Gastroesophageal sphincter (tissue), 4 donors: ENCODE measurements around the gene C1QTNF12. TPM values are rescaled to one million over a fixed set of nuclear protein-coding genes. Genes with fewer than 3 reads are reported as not detected.
A peak's percentile ranks its signal among the peaks of the same experiment; 100 is the strongest.

ENCODE experiments used
- ATAC-seq: fragments of 150-250 bp; one replicate; pipeline ENCODE4 v1.9.1; 2016; ENCODE audit warnings: mild to moderate bottlenecking, moderate library complexity
- H3K27ac ChIP-seq, 4 donors: fragments of 200-600 bp; sonication (generic) in 3 of 4; 1 replicate in 3 of 4; 2 replicates in 1 of 4; pipeline ENCODE4 v1.5.1; 2016 to 2019
- H3K27me3 ChIP-seq: fragments of 200-600 bp; sonication (generic); one replicate; pipeline ENCODE4 v1.5.1; 2019
- H3K36me3 ChIP-seq, 2 donors: fragments of 200-600 bp; sonication (generic); one replicate each; pipeline ENCODE4 v1.5.1; 2019; ENCODE audit warnings: control low read depth in 1 of 2
- H3K4me1 ChIP-seq, 3 donors: fragments of 200-600 bp; sonication (generic); 1 replicate in 2 of 3; 2 replicates in 1 of 3; pipeline ENCODE4 v1.5.1; 2016 to 2019; ENCODE audit warnings: control low read depth in 2 of 3
- H3K4me3 ChIP-seq, 2 donors: fragments of 200-600 bp; sonication (generic); one replicate each; pipeline ENCODE4 v1.5.1; 2019; ENCODE audit warnings: mild to moderate bottlenecking in 1 of 2, moderate library complexity in 1 of 2
- H3K9me3 ChIP-seq, 3 donors: fragments of 200-600 bp; sonication (generic); one replicate each; pipeline ENCODE4 v1.5.1; 2017 to 2019; ENCODE audit warnings: control low read depth in 2 of 3
- EP300 ChIP-seq: sonication (generic); formaldehyde crosslinking; IDR thresholded peaks from one replicate; pipeline ENCODE4 v1.6.1; 2017; ENCODE audit warnings: antibody characterized with exemption, mild to moderate bottlenecking
- POLR2A ChIP-seq, 2 donors: fragments of 450-650 bp; IDR thresholded peaks; one replicate each; pipeline ENCODE4 v1.6.1; 2017; ENCODE audit warnings: antibody characterized with exemption in 2 of 2, mild to moderate bottlenecking in 2 of 2, moderate library complexity in 1 of 2
- POLR2AphosphoS5 ChIP-seq: sonication (generic); formaldehyde crosslinking; IDR thresholded peaks from one replicate; pipeline ENCODE4 v1.6.1; 2017; ENCODE audit warnings: antibody characterized with exemption
- WGBS, 2 donors: methylation state at CpG; one replicate each; pipeline ENCODE4 v1.1.5; 2018; ENCODE audit warnings: low coverage in 1 of 2; 5-methylcytosine and 5-hydroxymethylcytosine counted together
- total RNA-seq, 4 donors: library from RNA; depleted of rRNA; stranded (reverse); fragments of >200 nt; gene quantifications; one replicate each; pipeline ENCODE4 v1.1.0, GENCODE V29; 2016
- TF ChIP-seq, protein P1 (sequence below), 4 experiments: fragments of 200-600 bp in 2 of 4; fragments of 450-650 bp in 2 of 4; sonication (generic) in 1 of 4; IDR thresholded peaks; one replicate each; pipeline ENCODE4 v1.5.1; 2017 to 2019; ENCODE audit warnings: antibody characterized with exemption in 4 of 4, mild to moderate bottlenecking in 2 of 4, moderate library complexity in 2 of 4

C1QTNF12 gene
- total RNA-seq, 4 donors from 2014 or later = 0.96 to 2.8 (median 1.7) TPM

DNA sequence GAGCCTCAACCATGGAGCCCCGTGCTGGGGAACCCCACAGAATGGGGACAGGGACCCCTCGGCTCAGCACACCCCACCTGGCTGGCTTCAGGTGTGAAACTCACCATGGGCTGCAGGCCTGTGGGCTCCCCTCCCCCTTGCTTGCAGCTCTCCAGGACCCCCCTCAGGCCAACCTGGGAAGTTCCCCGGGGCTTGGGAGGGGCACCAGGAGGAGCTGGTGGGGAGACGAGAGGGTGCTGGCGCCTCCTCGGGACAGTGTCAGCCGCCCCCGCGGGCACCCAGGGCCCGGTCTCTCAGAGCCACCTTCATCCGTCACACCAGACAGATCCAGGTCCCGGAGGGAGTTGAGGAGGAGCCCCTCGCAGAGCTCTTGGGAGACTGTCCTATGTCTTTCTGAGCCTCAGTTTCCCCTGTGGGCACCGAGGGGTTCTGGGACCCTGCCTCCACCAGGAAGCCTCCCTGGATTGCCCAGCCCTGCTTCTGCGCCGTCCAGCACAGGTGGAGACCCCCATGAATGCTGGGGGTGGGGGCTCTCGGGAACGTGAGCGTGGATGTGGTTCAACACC, 39.5 kb downstream of the C1QTNF12 start:
- no peak overlapping the region for H3K27ac ChIP-seq
- no peak overlapping the region for H3K4me3 ChIP-seq
- H3K9me3 ChIP-seq = no peaks in the 10 kb centered on the region
- WGBS, 2 donors = 76% methylated on average over 3 of the region's 19 CpGs; no CpG with 5 or more reads in 1 of the 2 donors
- ATAC-seq = no peak
- H3K36me3 ChIP-seq = no peaks in the 10 kb centered on the region
- TF ChIP-seq POLR2A (IDR thresholded peaks at IDR 0.05) (no peak), POLR2AphosphoS5 (no peak), EP300 (no peak)
- TF ChIP-seq, protein P1, sequence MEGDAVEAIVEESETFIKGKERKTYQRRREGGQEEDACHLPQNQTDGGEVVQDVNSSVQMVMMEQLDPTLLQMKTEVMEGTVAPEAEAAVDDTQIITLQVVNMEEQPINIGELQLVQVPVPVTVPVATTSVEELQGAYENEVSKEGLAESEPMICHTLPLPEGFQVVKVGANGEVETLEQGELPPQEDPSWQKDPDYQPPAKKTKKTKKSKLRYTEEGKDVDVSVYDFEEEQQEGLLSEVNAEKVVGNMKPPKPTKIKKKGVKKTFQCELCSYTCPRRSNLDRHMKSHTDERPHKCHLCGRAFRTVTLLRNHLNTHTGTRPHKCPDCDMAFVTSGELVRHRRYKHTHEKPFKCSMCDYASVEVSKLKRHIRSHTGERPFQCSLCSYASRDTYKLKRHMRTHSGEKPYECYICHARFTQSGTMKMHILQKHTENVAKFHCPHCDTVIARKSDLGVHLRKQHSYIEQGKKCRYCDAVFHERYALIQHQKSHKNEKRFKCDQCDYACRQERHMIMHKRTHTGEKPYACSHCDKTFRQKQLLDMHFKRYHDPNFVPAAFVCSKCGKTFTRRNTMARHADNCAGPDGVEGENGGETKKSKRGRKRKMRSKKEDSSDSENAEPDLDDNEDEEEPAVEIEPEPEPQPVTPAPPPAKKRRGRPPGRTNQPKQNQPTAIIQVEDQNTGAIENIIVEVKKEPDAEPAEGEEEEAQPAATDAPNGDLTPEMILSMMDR (IDR thresholded peaks at IDR 0.05) = no peak
- H3K4me1 ChIP-seq = peaks cover 0 to 30% (median 6%) of the 10 kb centered on the region in 3 donors
- peaks cover 67% of the 10 kb centered on the region for H3K27me3 ChIP-seq

DNA sequence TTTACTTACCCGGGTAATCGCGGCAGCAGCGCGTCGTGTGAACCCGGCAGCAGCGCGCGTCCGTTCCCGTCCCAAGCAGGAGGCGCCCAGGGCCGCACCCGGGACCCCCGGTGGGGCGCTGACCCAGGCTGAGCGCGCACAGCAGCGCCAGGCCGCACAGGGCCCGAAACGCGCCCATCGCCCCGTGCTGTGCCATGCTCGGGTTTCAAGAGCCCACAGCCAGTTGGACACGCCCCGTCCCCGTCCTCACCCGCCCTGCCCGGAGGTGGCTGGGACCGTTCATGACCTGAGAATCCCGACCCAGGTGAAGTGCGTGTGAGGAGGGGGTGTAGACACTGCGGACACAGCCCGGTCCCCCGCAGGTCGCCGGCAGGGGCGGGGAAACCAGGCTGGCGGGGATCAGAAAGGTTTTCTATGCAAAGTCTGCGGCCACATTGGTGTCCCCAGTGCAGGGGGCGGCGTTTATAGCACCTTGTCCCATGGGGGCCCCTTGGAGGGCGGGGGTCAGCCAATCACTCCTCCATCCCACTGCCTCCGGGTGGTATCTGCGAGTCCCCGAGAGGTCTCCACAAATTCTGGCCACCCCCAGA, 40.1 kb downstream of the C1QTNF12 start, which contains the start of gene TNFRSF18:
Gene TNFRSF18, minus strand, starts transcription at position 217 of the 590 bp plus-strand sequence. Its CDS starts 21 bp downstream, at position 196.
- H3K27me3 ChIP-seq = peaks cover 69% of the 10 kb centered on the region

DNA sequence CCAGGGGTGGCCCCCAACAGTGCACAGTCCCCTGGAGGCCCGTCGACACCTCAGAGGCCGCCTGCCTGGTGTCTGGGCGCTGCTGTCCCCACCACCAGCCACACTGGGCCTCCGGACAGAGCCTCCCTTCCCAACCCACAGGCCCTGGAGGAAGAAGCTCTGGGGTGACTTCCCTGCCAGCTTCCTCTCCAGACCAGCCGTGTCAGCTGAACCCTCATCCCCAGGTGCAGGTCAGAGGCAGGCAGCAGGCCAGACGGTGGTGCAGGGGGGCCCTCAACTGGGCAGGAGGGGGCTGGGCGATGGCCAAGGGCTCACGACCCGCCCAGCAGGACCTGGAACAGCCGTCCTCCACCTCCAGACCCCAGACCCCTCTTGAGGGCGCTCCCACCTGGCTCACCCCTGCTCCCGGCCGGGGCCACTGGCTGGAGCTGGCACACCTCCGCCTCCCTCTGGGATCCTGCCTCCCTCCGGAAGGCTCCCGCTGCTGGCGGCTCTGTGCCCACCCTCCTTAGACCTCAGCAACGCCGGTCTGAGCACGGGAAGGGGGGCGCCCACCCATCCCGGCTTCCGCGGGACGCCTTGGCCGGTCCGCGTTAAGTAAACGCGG, 40.6 kb downstream of the C1QTNF12 start:
- peaks cover 75% of the 10 kb centered on the region for H3K27me3 ChIP-seq
- no peaks in the 10 kb centered on the region for H3K36me3 ChIP-seq
- H3K9me3 ChIP-seq = no peaks in the 10 kb centered on the region
- H3K4me3 ChIP-seq = peak overlapping the region in 1 of 2 donors; percentile 30
- no CpG with 5 or more reads among the region's 31 CpGs for WGBS, 2 donors
- no peak for TF ChIP-seq POLR2A (IDR thresholded peaks at IDR 0.05)
- TF ChIP-seq, protein P1 (IDR thresholded peaks at IDR 0.05) = no peak
- TF ChIP-seq POLR2AphosphoS5 = no peak
- TF ChIP-seq EP300 = no peak
- no peak for ATAC-seq
- H3K27ac ChIP-seq = no peak overlapping the region
- peaks cover 0 to 38% (median 6%) of the 10 kb centered on the region in 3 donors for H3K4me1 ChIP-seq

More for the DNA sequence above, 40.1 kb downstream of the C1QTNF12 start, which contains the start of gene TNFRSF18:
- Histone ChIP-seq H3K27ac (no peak within 1 kb of the TSS), H3K36me3 (no peaks in the 10 kb centered on the region), H3K9me3 (no peaks in the 10 kb centered on the region), H3K4me1 (peaks cover 0 to 32% (median 6%) of the 10 kb centered on the region in 3 donors), H3K4me3 (peak within 1 kb of the TSS in 1 of 2 donors; percentile 30)
- no peak for ATAC-seq
- no CpG with 5 or more reads among the region's 49 CpGs for WGBS, 2 donors
- no peak for TF ChIP-seq POLR2AphosphoS5
- TF ChIP-seq POLR2A (IDR thresholded peaks at IDR 0.05) = no peak
- TF ChIP-seq EP300 = no peak
- TF ChIP-seq, protein P1 (IDR thresholded peaks at IDR 0.05) = no peak

DNA sequence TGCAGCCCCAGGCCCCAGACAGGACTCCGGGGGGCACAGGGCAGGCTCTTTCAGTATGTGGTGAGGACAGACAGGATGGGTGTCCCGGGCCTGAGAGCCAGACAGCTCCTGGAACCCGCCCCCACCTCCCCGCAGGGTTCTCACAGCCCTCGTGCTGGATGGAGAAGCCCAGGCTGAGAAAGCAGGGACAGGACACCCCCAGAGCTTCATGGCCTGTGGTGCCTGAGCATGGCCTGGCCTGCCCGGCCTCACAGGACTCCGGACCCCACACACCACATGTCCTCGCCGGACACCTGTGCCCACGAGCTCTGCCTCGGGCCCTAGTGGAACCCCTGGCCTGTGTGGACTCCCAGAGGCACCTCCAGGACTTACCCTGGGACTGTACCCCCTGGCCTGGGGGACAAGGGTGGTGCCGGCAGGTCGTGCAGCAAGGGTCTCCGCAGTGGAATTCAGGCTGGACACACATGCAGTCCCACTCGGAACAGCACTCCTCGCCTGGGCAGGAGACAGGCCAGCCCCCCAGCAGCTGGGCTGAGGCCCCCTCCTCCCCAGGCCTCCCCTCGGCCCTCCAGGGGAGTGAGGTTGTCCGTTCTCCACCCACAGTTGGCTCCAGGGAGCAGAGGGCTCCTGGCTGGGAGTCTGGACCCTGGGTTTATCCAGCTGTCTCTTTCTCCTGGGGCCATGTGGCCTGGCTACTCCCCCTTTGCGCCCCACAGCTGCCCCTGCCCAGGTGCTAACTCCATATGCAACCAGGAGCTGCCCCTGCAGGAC, 41.3 kb downstream of the C1QTNF12 start:
- Histone ChIP-seq H3K27me3 (peaks cover 82% of the 10 kb centered on the region), H3K4me3 (no peak overlapping the region), H3K36me3 (no peaks in the 10 kb centered on the region), H3K4me1 (peaks cover 0 to 42% (median 6%) of the 10 kb centered on the region in 3 donors), H3K27ac (no peak overlapping the region), H3K9me3 (no peaks in the 10 kb centered on the region)
- no CpG with 5 or more reads among the region's 19 CpGs for WGBS, 2 donors
- no peak for ATAC-seq
- TF ChIP-seq EP300 = no peak
- no peak for TF ChIP-seq POLR2A (IDR thresholded peaks at IDR 0.05)
- TF ChIP-seq, protein P1 (IDR thresholded peaks at IDR 0.05) = no peak
- no peak for TF ChIP-seq POLR2AphosphoS5
